Stimulated activated naive CD8-positive, alpha-beta T cell treated with anti-CD3 and anti-CD28 coated beads, Interleukin-15, amount 100 ng/mL, for 72 hours (primary cell): ENCODE data around the gene BTF3.

ENCODE experiments used
- ATAC-seq: fragments of 150-1000 bp; cut with Tn5 transposase; 2 replicates; pipeline ENCODE4 v1.10.0; 2021; ENCODE audit warnings: mild to moderate bottlenecking, moderate library complexity
- DNase-seq, 2 donors: peaks; one replicate each; pipeline ENCODE4 v3.0.0; 2021 to 2022
- H3K27ac Mint-ChIP-seq, 2 donors: one replicate each; pipeline ENCODE4 v1.8.0; 2022; ENCODE audit warnings: mild to moderate bottlenecking in 2 of 2, mixed read lengths in 2 of 2, moderate library complexity in 2 of 2
- H3K27me3 Mint-ChIP-seq: one replicate; pipeline ENCODE4 v1.8.0; 2022; ENCODE audit warnings: mixed read lengths
- H3K4me1 Mint-ChIP-seq: one replicate; pipeline ENCODE4 v1.8.0; 2022; ENCODE audit warnings: mild to moderate bottlenecking, mixed read lengths
- H3K4me3 Mint-ChIP-seq, 2 donors: one replicate each; pipeline ENCODE4 v1.8.0; 2022; ENCODE audit warnings: mild to moderate bottlenecking in 2 of 2, mixed read lengths in 2 of 2, moderate library complexity in 1 of 2
- H3K9me3 Mint-ChIP-seq, 2 donors: one replicate each; pipeline ENCODE4 v1.8.0; 2022; ENCODE audit warnings: mixed read lengths in 2 of 2

The BTF3 gene

GRCh38 chr5:73531356-73531755 is 33.1 kb downstream of the BTF3 start:
- H3K4me1 Mint-ChIP-seq = no peaks in the 10 kb centered on the region
- DNase-seq (no peak), ATAC-seq (no peak)
- H3K4me3 Mint-ChIP-seq = no peak overlapping the region
- no peak overlapping the region for H3K27ac Mint-ChIP-seq
- H3K9me3 Mint-ChIP-seq = no peaks in the 10 kb centered on the region
- H3K27me3 Mint-ChIP-seq = peaks cover 19% of the 10 kb centered on the region

GRCh38 chr5:73532195-73532594 is 34.0 kb downstream of the BTF3 start:
- H3K27ac Mint-ChIP-seq = no peak overlapping the region
- no peaks in the 10 kb centered on the region for H3K9me3 Mint-ChIP-seq
- DNase-seq = no peak
- H3K4me3 Mint-ChIP-seq = no peak overlapping the region
- no peaks in the 10 kb centered on the region for H3K4me1 Mint-ChIP-seq
- ATAC-seq = no peak
- H3K27me3 Mint-ChIP-seq = peaks cover 19% of the 10 kb centered on the region

GRCh38 chr5:73534011-73534644 is 35.9 kb downstream of the BTF3 start:
- Mint-ChIP-seq H3K4me3 (no peak overlapping the region), H3K4me1 (no peaks in the 10 kb centered on the region), H3K27me3 (peaks cover 19% of the 10 kb centered on the region), H3K27ac (no peak overlapping the region), H3K9me3 (no peaks in the 10 kb centered on the region)
- ATAC-seq (no peak), DNase-seq (no peak)

GRCh38 chr5:73534971-73535370 is 36.7 kb downstream of the BTF3 start:
- peaks cover 23% of the 10 kb centered on the region for H3K27me3 Mint-ChIP-seq
- ATAC-seq (no peak), DNase-seq (no peak)
- no peaks in the 10 kb centered on the region for H3K4me1 Mint-ChIP-seq
- no peak overlapping the region for H3K27ac Mint-ChIP-seq
- H3K9me3 Mint-ChIP-seq = no peaks in the 10 kb centered on the region
- no peak overlapping the region for H3K4me3 Mint-ChIP-seq

- no peak for DNase-seq
These were observed 41.5 kb downstream of the BTF3 start for GRCh38 chr5:73539730-73540129.

GRCh38 chr5:73540192-73540591 is 42.0 kb downstream of the BTF3 start:
- peaks cover 43% of the 10 kb centered on the region for H3K27me3 Mint-ChIP-seq
- H3K4me1 Mint-ChIP-seq = no peaks in the 10 kb centered on the region
- ATAC-seq (no peak), DNase-seq (no peak)
- no peak overlapping the region for H3K27ac Mint-ChIP-seq
- H3K4me3 Mint-ChIP-seq = no peak overlapping the region
- H3K9me3 Mint-ChIP-seq = no peaks in the 10 kb centered on the region

More at GRCh38 chr5:73539730-73540129, 41.5 kb downstream of the BTF3 start:
- no peaks in the 10 kb centered on the region for H3K4me1 Mint-ChIP-seq
- no peak overlapping the region for H3K27ac Mint-ChIP-seq
- peaks cover 46% of the 10 kb centered on the region for H3K27me3 Mint-ChIP-seq
- no peak overlapping the region for H3K4me3 Mint-ChIP-seq
- ATAC-seq = no peak
- H3K9me3 Mint-ChIP-seq = no peaks in the 10 kb centered on the region

GRCh38 chr5:73542020-73542419 is 43.8 kb downstream of the BTF3 start:
- no peak overlapping the region for H3K27ac Mint-ChIP-seq
- ATAC-seq (no peak), DNase-seq (no peak)
- no peak overlapping the region for H3K4me3 Mint-ChIP-seq
- H3K27me3 Mint-ChIP-seq = peaks cover 44% of the 10 kb centered on the region
- H3K4me1 Mint-ChIP-seq = no peaks in the 10 kb centered on the region
- no peaks in the 10 kb centered on the region for H3K9me3 Mint-ChIP-seq

GRCh38 chr5:73544429-73545402 is 46.5 kb downstream of the BTF3 start:
- ATAC-seq (no peak), DNase-seq (no peak)
- Mint-ChIP-seq H3K4me3 (no peak overlapping the region), H3K4me1 (no peaks in the 10 kb centered on the region), H3K27ac (no peak overlapping the region), H3K27me3 (peaks cover 43% of the 10 kb centered on the region), H3K9me3 (no peaks in the 10 kb centered on the region)

- no peaks in the 10 kb centered on the region for H3K4me1 Mint-ChIP-seq
- H3K27me3 Mint-ChIP-seq = peaks cover 36% of the 10 kb centered on the region
- DNase-seq (no peak), ATAC-seq (no peak)
- no peak overlapping the region for H3K4me3 Mint-ChIP-seq
- no peaks in the 10 kb centered on the region for H3K9me3 Mint-ChIP-seq
- H3K27ac Mint-ChIP-seq = no peak overlapping the region
These were observed 47.1 kb downstream of the BTF3 start for GRCh38 chr5:73545403-73545779.

- H3K27me3 Mint-ChIP-seq = peaks cover 7% of the 10 kb centered on the region
- H3K4me3 Mint-ChIP-seq = no peak overlapping the region
- ATAC-seq = no peak
These were observed 51.8 kb downstream of the BTF3 start for GRCh38 chr5:73550016-73550415.

GRCh38 chr5:73552642-73553041 is 54.4 kb downstream of the BTF3 start:
- no peaks in the 10 kb centered on the region for H3K9me3 Mint-ChIP-seq
- no peak for ATAC-seq
- no peaks in the 10 kb centered on the region for H3K4me1 Mint-ChIP-seq
- H3K27ac Mint-ChIP-seq = no peak overlapping the region
- DNase-seq = no peak
- H3K4me3 Mint-ChIP-seq = no peak overlapping the region
- H3K27me3 Mint-ChIP-seq = no peaks in the 10 kb centered on the region

More at GRCh38 chr5:73550016-73550415, 51.8 kb downstream of the BTF3 start:
- Mint-ChIP-seq H3K27ac (no peak overlapping the region), H3K9me3 (no peaks in the 10 kb centered on the region), H3K4me1 (no peaks in the 10 kb centered on the region)
- DNase-seq = no peak
